Lower leg skin (tissue), 4 donors: ENCODE data around the gene IGLL5. TPM values are rescaled to one million over a fixed set of nuclear protein-coding genes. Genes with fewer than 3 reads are reported as not detected.

Experiments used
- DNase-seq, 2 donors: peaks; one replicate each; pipeline ENCODE4 v3.0.0-alpha.2; 2019; ENCODE audit warnings: low spot score in 2 of 2
- H3K4me3 ChIP-seq: fragments of 200-600 bp; sonication (generic); 2 replicates; pipeline ENCODE4 v1.5.1; 2017; ENCODE audit warnings: mild to moderate bottlenecking, low read depth; ENCODE audit not compliant: poor library complexity, severe bottlenecking
- POLR2A ChIP-seq, 2 donors: fragments of 450-650 bp; IDR thresholded peaks; one replicate each; pipeline ENCODE4 v1.6.1; 2016 to 2017; ENCODE audit warnings: antibody characterized with exemption in 2 of 2, mild to moderate bottlenecking in 1 of 2, moderate library complexity in 1 of 2
- WGBS, 2 donors: methylation state at CpG; one replicate each; pipeline ENCODE4 v1.1.5; 2018; 5-methylcytosine and 5-hydroxymethylcytosine counted together
- intact Hi-C: fragments of 100-400 bp; cut with DNase I; formaldehyde crosslinking; loops from one replicate; pipeline ENCODE4 v1.15.0; 2023; ENCODE audit warnings: low total_unique reads
- total RNA-seq, 4 donors: library from RNA; depleted of rRNA; stranded (reverse); fragments of >200 nt; gene quantifications; one replicate each; pipeline ENCODE4 v1.1.0, GENCODE V29; 2016
- TF ChIP-seq, protein P1 (sequence below), 3 donors: fragments of 450-650 bp; IDR thresholded peaks; one replicate each; pipeline ENCODE4 v1.5.1; 2016; ENCODE audit warnings: antibody characterized with exemption in 3 of 3, mild to moderate bottlenecking in 3 of 3, moderate library complexity in 2 of 3

The IGLL5 gene
- total RNA-seq, 4 donors from 2014 or later: not detected

DNA sequence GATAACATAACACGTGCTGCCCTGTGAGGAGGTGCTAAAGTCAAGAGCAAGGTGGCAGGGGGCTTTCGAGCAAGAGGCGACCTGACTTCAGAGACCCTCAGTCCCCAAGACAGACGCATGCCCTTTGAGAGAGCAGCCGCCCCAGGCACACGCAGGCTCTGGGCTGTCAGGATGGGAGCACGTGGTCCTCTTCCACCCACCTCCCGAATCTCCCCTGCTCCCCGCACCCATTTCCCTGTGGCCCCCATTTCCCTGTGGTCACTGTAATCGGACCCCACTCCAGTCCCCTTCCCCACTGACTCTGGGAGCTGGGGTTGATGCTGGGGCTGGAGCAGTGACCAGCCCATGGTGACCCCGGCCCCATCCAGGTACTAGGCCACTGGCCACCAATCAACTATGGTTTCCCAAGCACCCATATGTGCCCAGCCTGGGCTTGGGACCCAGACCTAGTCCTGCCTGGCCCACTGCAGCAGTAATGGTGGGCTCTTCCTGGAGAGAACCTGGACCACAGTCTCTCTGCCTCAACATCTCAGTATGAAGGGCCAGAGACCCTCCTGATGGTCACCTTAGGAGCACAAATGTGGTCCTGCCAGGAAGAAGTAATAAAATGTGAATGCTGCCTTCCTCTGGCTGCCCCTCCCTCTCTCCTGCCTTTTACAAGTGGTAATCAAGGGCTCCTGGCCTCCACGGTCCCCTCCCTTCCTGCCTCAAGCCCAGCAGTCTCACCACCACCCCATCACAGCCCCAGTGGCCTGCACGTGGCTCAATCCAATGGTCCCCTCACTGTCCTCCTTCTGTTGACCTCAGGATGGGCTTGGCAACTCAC lies 39.0 kb downstream of the IGLL5 start:
- WGBS, 2 donors: 62 to 72% methylated on average over 13 of the region's 13 CpGs
- DNase-seq: no peak
- intact Hi-C loops: no loop called here
- no peak overlapping the region for H3K4me3 ChIP-seq
- TF ChIP-seq POLR2A (IDR thresholded peaks at IDR 0.05): no peak
- TF ChIP-seq, protein P1, sequence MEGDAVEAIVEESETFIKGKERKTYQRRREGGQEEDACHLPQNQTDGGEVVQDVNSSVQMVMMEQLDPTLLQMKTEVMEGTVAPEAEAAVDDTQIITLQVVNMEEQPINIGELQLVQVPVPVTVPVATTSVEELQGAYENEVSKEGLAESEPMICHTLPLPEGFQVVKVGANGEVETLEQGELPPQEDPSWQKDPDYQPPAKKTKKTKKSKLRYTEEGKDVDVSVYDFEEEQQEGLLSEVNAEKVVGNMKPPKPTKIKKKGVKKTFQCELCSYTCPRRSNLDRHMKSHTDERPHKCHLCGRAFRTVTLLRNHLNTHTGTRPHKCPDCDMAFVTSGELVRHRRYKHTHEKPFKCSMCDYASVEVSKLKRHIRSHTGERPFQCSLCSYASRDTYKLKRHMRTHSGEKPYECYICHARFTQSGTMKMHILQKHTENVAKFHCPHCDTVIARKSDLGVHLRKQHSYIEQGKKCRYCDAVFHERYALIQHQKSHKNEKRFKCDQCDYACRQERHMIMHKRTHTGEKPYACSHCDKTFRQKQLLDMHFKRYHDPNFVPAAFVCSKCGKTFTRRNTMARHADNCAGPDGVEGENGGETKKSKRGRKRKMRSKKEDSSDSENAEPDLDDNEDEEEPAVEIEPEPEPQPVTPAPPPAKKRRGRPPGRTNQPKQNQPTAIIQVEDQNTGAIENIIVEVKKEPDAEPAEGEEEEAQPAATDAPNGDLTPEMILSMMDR (IDR thresholded peaks at IDR 0.05): no peak

DNA sequence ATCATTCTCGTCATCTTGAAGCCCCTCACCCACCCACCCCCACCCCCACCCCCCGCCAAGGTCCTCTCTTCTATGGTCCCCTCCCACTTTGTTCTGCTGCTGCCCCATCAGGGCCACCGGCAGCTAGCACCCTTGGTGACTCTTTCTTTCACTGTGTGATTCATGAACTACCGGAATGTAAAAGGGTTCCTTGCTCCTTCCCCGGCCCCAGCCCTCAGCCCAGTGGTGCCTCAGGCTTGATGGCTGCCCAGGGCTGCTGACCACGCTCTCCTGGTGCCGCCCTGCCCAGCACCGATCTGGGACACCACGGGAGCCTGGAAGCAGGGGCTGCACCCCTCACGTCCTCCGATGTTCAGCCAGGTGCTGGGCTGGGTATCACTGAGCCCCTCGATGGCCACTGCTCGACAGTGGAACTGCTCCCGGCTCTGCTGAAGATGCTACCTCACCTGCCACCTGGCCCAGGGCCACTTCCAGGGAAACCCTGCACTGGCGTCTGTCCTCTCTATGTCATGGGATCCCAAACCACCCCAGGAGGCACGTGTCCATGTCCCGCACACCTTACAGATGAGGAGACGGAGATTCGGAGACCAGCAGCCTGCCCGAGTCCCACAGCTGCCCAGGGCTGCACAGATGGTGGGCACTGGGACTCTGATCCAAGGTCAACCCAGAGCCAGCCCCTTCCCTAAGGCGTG lies 39.7 kb downstream of the IGLL5 start:
- TF ChIP-seq POLR2A (IDR thresholded peaks at IDR 0.05): no peak
- TF ChIP-seq, protein P1 (IDR thresholded peaks at IDR 0.05): no peak
- DNase-seq: no peak
- 76% methylated on average over 9 to 20 of the region's 21 CpGs for WGBS, 2 donors
- no peak overlapping the region for H3K4me3 ChIP-seq
- intact Hi-C loops: no loop called here

DNA sequence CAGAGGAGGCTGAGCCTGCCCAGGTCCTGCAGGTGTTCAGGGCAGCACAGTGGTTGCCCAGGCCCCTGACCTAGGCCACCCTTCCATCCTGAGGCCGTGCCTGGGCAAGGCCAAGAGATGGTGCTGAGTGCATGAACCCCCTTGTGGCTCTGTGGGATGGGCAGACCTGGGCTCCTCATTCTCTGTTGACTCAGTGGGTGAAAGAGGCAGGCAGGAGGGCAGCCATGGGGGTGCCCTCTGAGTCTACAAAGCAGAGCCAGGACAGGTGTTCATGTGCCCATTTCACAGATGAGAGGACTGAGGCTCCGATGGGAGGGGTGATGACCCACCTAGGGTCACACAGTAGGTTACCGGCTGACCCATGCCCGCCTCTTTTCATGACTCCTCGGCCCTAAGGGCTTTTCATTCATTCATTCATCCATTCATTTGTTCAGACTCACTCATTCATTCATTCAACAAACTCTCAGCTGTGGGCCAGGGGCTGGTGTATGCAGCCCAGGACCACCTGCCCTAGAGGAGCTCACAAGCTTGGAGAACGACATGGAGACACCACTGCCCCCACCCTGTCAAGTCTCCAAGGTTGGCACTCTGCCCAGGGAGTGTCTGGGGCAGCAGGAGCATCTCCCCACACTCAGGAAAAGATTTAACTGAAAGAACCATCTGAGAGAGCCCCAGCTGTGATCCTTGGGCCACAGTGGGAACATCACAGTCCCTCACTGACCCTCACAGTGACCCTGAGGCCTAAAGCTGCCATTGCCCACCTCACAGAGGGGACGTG lies 40.5 kb downstream of the IGLL5 start:
- 67 to 71% methylated on average over 7 of the region's 7 CpGs for WGBS, 2 donors
- H3K4me3 ChIP-seq: no peak overlapping the region
- no peak for TF ChIP-seq POLR2A (IDR thresholded peaks at IDR 0.05)
- TF ChIP-seq, protein P1 (IDR thresholded peaks at IDR 0.05): no peak
- intact Hi-C loops: no loop called here
- no peak for DNase-seq

DNA sequence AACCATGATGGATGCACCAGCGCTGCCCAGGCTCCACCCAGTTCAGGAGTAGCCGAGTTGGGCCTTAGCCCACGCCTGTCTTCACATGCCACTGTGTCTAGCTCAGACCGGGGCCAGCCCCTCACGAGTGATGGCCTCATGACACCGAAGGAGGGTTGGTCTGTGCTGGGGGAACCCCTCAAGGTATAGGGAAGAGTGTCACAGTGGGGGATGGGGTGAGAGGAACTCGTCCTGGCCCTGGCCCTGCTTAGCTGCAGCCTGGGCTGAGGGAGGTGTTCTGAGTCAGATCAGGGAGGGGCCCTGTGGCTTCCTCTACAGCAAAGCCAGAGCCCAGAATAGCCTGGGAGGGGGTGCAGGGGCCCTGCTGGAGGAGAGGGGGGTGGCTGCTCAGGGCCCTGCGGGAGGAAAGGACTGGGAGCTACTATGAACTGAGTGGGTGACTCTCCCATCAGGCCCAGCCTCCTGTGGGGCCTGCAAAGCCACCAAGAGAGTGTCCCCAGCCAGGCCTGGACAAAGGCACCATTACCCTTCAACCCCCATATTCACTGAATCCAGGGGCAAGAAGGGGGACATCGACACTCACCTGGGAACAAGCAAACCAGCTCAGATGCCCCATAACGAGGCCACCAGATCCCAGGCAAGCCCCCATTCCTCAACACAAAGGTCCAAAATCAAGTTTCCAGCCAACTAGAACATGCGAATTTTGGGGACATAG lies 41.2 kb downstream of the IGLL5 start:
- TF ChIP-seq, protein P1 (IDR thresholded peaks at IDR 0.05): no peak
- no peak for DNase-seq
- H3K4me3 ChIP-seq: no peak overlapping the region
- intact Hi-C loops: no loop called here
- WGBS, 2 donors: 42 to 49% methylated on average over 11 of the region's 11 CpGs

DNA sequence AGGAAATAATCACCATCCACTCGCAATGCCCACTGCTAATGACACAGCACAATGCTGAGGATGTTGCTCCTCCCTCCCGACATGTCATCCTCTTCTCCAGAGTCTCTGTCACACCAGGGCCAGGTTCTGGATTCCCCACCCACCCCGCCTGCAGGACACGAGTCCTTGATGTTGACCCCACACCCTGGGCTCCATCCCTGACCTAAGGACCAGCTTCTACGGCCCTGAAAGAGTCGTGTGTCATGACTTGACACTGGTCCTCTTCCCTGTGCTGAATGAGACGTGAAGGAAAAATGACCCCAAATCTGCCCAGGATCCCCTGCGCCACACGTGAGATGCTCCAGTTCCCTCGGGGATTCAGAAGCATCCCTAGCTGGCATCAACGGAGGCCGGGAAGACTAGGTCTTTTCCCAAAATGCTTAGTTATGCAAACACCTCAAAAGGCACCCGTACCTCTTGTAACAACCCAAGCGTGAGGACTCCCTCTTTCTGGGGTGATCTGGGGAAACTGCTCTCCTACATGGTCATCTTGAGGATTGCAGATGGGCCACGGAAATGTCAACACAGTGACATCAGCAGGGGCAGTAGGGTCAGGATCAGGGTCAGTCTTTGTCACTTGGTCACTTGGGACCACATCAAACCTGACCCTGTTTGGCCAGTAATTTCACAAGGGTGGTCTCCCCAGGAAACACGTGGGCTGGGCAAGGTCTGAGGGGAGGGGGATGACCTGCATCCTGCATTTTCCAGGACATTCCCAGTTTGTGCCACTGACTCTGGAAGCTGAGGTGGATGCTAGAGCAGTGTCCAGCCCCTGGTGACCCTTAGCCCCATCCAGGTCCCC lies 42.0 kb downstream of the IGLL5 start:
- DNase-seq: no peak
- TF ChIP-seq POLR2A (IDR thresholded peaks at IDR 0.05): no peak
- TF ChIP-seq, protein P1 (IDR thresholded peaks at IDR 0.05): no peak
- WGBS, 2 donors: 85 to 87% methylated on average over 15 to 16 of the region's 16 CpGs
- intact Hi-C loops: no loop called here
- H3K4me3 ChIP-seq: no peak overlapping the region
